Measurements from ENCODE around the gene USE1. TPM values are rescaled to one million over a fixed set of nuclear protein-coding genes. Genes with fewer than 3 reads are reported as not detected.

Gene USE1
- total RNA-seq, 1 donor from 2014 or later, result 32.0 TPM

- DNase-seq, result no peak
- Histone ChIP-seq H3K4me3 (no peak overlapping the region), H3K27me3 (ENCODE audit: low read depth) (no peaks in the 10 kb centered on the region), H3K4me1 (peaks cover 5% of the 10 kb centered on the region), H3K36me3 (peaks cover 90% of the 10 kb centered on the region), H3K9me3 (no peaks in the 10 kb centered on the region), H3K27ac (no peak overlapping the region)
- ATAC-seq, result no peak
- TF ChIP-seq CTCF (IDR thresholded peaks at IDR 0.05), result no peak
- intact Hi-C loops (cut with DNase I), result no loop called here
Measured at GRCh38 chr19:17178291-17178690, 36.9 kb upstream of the USE1 start.

GRCh38 chr19:17180997-17181702, 34.0 kb upstream of the USE1 start:
- no peak overlapping the region for H3K4me3 ChIP-seq
- ATAC-seq (no peak), DNase-seq (no peak)
- no peak for TF ChIP-seq CTCF (IDR thresholded peaks at IDR 0.05)
- H3K36me3 ChIP-seq, result peaks cover 87% of the 10 kb centered on the region
- no peak overlapping the region for H3K27ac ChIP-seq
- no peaks in the 10 kb centered on the region for H3K27me3 ChIP-seq (ENCODE audit: low read depth)
- intact Hi-C loops (cut with DNase I), result no loop called here
- H3K9me3 ChIP-seq, result no peaks in the 10 kb centered on the region
- peaks cover 8% of the 10 kb centered on the region for H3K4me1 ChIP-seq

- TF ChIP-seq CTCF (IDR thresholded peaks at IDR 0.05), result no peak
- peak in 1 of 2 donors; percentile 37 for ATAC-seq
- H3K9me3 ChIP-seq, result no peaks in the 10 kb centered on the region
- DNase-seq, result no peak
- H3K36me3 ChIP-seq, result peaks cover 87% of the 10 kb centered on the region
- H3K4me1 ChIP-seq, result peaks cover 8% of the 10 kb centered on the region
- H3K27ac ChIP-seq, result peak overlapping the region; percentile 27
- no peaks in the 10 kb centered on the region for H3K27me3 ChIP-seq (ENCODE audit: low read depth)
- intact Hi-C loops (cut with DNase I), result no loop called here
- H3K4me3 ChIP-seq, result no peak overlapping the region
Measured at GRCh38 chr19:17183271-17183761, 31.8 kb upstream of the USE1 start.

DNA sequence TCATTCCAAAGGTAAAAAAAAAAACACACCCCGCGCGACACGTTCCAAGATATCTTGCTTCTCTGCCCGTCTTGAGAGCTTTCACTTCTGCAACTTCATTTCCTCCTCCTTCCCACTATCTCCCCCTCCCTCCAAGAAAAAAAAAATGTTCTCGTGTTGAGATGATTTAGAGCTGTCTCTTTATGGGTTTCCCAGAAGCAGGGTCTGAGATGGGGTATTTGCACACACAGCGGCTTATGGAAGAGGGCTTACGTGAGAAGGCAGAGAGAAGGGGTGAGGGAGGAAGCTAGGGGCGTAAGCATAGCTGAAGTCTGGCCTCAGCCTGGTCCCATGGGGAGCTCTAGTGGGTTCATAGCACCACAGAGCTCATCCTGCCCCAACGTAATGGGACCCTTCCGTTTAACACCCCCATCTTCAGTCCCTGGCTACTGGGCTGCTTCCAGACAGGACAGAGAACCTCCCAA, 31.3 kb upstream of the USE1 start:
- peak overlapping the region; percentile 28 for H3K27ac ChIP-seq

DNA sequence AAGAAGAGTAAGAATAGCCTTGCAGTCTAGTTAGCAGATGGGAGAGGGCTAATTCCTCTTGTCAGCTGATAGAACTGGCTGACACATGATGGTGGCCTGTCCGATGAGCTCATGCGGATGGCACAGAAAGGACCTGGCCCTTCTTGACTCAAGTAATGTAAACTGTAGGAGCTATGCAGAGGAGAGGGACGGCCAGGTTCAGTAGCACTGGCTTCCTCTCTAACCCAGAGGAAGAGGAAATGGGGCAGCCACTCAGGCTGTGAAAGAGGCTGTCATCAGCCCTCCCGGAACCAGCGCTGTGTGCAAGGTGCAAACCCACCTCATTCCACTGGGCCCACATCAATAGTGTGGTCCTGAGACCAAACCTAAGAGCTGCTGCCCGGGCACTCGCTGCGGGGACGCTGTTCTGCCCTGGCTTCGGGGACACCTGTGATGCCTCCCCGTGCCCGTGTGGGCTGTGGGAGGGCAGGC, 30.8 kb upstream of the USE1 start:
- Histone ChIP-seq H3K27me3 (ENCODE audit: low read depth) (no peaks in the 10 kb centered on the region), H3K27ac (peak overlapping the region; percentile 28), H3K36me3 (peaks cover 88% of the 10 kb centered on the region), H3K4me3 (no peak overlapping the region), H3K9me3 (no peaks in the 10 kb centered on the region), H3K4me1 (peaks cover 8% of the 10 kb centered on the region)
- DNase-seq, result no peak
- peak; percentile 56 to 65 for ATAC-seq
- intact Hi-C loops (cut with DNase I), result no loop called here
- TF ChIP-seq CTCF (IDR thresholded peaks at IDR 0.05), result no peak

More for the DNA sequence above, 31.3 kb upstream of the USE1 start:
- Histone ChIP-seq H3K36me3 (peaks cover 87% of the 10 kb centered on the region), H3K4me1 (peaks cover 8% of the 10 kb centered on the region), H3K27me3 (ENCODE audit: low read depth) (no peaks in the 10 kb centered on the region), H3K9me3 (no peaks in the 10 kb centered on the region), H3K4me3 (no peak overlapping the region)
- no peak for DNase-seq
- no peak for TF ChIP-seq CTCF (IDR thresholded peaks at IDR 0.05)
- intact Hi-C loops (cut with DNase I), result no loop called here
- peak in 1 of 2 donors; percentile 21 for ATAC-seq

Data from lower lobe of right lung (tissue), 2 donors.